Stimulated activated naive CD8-positive, alpha-beta T cell treated with anti-CD3 and anti-CD28 coated beads, Interleukin-15, Interleukin-2, amounts not matched to agents 100 ng/mL and 50 ng/mL, for 24 hours (primary cell): ENCODE measurements around the gene HINT2.

Source experiments
- H3K27ac Mint-ChIP-seq: one replicate; pipeline ENCODE4 v1.8.0; 2021; ENCODE audit warnings: mild to moderate bottlenecking, mixed read lengths
- H3K27me3 Mint-ChIP-seq: one replicate; pipeline ENCODE4 v1.8.0; 2021; ENCODE audit warnings: mixed read lengths
- H3K36me3 Mint-ChIP-seq: one replicate; pipeline ENCODE4 v1.8.0; 2021; ENCODE audit warnings: low read depth, mixed read lengths
- H3K4me1 Mint-ChIP-seq: one replicate; pipeline ENCODE4 v1.8.0; 2021; ENCODE audit warnings: low read depth, mixed read lengths
- H3K4me3 Mint-ChIP-seq: one replicate; pipeline ENCODE4 v1.8.0; 2021; ENCODE audit warnings: mild to moderate bottlenecking, mixed read lengths
- H3K9me3 Mint-ChIP-seq: one replicate; pipeline ENCODE4 v1.8.0; 2021; ENCODE audit warnings: mixed read lengths

The HINT2 gene

DNA sequence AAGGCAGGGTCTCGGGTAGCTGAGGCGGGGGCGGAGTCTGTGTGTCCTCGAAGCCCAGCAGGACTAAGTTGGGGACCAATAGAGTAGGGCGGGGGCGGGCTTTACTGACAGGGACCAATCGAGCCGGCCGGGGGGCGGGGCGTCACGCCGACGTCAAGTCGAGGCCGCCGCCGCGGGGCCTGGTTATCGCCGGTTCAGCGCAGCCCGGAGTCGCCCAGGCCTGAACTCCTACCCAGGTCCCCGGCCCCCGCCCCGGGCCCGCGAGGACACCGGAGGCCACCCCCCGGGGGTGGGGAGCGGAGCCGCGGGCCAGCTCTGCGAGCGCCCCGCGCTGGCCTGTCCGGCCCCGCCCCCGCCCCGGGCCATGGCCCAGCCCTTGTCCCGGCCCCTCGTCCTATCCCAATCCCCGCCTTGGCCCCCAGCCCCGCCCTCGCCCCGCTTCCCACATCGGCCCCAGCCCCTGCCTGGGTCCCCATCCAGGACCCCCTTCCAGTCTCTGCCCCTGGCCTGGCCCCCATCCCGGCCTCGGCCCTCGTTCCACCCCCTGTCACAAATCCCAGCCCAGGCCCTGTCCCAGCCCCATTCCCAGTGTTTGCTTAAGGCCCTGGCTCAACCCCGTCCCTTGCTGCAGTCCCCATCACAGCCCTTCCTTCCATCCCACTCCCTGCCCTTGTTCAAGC is 14.4 kb upstream of the HINT2 start, which contains the start of gene TMEM8B:
TSS of gene TMEM8B (plus strand) at position 145 of the 680 bp plus-strand sequence. CDS start at position 365, 220 bp downstream.
- Mint-ChIP-seq H3K36me3 (no peaks in the 10 kb centered on the region), H3K4me3 (peak within 1 kb of the TSS; percentile 95), H3K27ac (peak within 1 kb of the TSS; percentile 91), H3K9me3 (no peaks in the 10 kb centered on the region), H3K4me1 (peaks cover 30% of the 10 kb centered on the region), H3K27me3 (no peaks in the 10 kb centered on the region)

DNA sequence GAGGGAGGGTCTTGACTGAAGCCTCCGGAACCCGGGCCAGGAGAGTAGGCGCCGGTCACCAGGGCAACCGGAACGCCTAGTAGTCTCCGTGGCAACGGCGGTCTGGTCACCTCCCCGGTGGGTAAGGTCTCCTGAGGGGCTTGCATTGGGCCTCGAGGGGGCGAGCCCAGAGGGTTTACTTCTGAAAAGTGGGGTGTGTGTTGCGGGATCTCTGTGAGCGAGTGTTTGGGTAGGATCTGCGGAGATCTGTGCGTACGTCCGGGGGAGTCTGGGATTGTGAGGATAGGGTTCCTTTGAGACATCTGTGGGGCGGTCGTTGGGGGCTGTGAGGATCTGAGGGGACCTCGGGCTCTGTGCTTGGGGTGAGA is 13.9 kb upstream of the HINT2 start, which contains the start of gene FAM221B:
TSS of gene FAM221B (minus strand) at position 17 of the 368 bp plus-strand sequence. CDS start 2,571 bp downstream, outside the sequence.
- Mint-ChIP-seq H3K9me3 (no peaks in the 10 kb centered on the region), H3K36me3 (no peaks in the 10 kb centered on the region), H3K4me1 (peaks cover 27% of the 10 kb centered on the region), H3K27ac (peak within 1 kb of the TSS; percentile 91), H3K27me3 (no peaks in the 10 kb centered on the region), H3K4me3 (peak within 1 kb of the TSS; percentile 95)

DNA sequence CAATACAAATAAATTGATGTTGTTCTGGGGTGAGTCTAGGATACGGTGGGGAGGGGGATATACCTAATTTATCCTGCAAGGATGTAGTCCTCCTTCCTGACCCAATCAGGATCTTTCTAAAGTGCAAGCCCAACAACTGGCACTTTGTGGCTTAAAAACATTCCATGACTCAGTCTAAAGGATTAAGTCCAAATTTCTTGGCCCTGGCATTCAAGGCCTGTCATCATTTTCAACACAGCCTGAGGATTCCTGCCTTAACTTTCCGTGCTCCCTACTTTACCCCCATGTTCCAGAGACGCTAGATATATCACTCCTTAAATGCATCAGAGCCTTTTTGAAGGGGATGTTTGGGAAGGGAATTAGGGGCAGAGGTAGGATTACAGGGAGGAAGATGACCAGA is 12.6 kb upstream of the HINT2 start:
- Mint-ChIP-seq H3K27me3 (no peaks in the 10 kb centered on the region), H3K9me3 (no peaks in the 10 kb centered on the region), H3K4me3 (no peak overlapping the region), H3K4me1 (peaks cover 23% of the 10 kb centered on the region), H3K27ac (no peak overlapping the region), H3K36me3 (no peaks in the 10 kb centered on the region)

DNA sequence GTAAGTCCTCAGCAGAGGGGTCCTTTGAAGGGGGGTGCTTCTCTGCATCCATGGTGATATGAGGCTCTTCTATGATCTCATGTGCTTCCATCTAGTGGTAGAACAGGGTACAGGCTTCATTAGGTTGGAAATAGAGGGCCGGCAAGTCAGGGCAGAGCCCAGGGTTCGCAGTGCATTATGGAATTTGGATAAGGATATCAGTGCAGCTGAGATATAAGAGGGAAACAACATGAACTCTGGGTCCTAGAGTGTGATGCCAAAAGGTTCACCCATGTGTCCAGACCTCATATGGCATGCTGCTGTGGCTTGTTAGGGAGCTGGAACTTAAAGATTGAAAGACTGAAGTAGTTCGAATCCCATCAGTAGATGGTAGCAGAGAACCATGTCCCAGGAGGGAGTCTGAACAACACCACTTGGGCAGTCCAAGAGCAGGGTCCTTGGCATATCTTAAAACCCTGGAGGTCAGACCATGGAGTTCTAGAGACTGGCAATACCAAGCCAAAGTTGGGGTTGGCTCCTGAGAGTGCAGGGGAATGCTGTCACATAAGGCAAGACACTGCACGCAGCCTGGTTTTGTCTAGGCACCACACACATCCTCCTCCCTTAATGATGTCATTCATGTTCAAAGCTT is 11.3 kb upstream of the HINT2 start:
- Mint-ChIP-seq H3K27ac (no peak overlapping the region), H3K9me3 (no peaks in the 10 kb centered on the region), H3K36me3 (no peaks in the 10 kb centered on the region), H3K4me3 (no peak overlapping the region), H3K27me3 (no peaks in the 10 kb centered on the region), H3K4me1 (peaks cover 23% of the 10 kb centered on the region)

DNA sequence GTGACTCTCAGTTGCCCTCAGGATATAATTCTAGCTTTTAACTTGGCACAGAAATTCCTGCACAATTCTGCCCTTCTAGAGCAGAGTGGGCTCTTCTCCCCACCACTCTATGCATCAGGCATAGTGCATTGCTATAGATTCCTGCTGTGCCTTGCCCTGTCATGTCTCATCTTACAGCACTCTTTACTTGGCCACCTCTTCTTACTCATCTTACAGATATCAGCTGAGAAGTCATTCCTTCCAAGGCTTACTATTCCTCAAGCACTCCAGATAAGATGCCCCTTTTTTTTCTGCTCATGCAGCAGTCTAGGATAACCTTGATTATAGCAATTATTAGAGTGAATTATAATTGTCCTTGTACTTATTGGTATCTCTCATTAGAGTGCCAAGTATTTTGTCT is 8.1 kb upstream of the HINT2 start:
- peaks cover 4% of the 10 kb centered on the region for H3K4me1 Mint-ChIP-seq
- H3K9me3 Mint-ChIP-seq = no peaks in the 10 kb centered on the region
- H3K27ac Mint-ChIP-seq = no peak overlapping the region
- no peaks in the 10 kb centered on the region for H3K36me3 Mint-ChIP-seq
- no peak overlapping the region for H3K4me3 Mint-ChIP-seq
- H3K27me3 Mint-ChIP-seq = no peaks in the 10 kb centered on the region

DNA sequence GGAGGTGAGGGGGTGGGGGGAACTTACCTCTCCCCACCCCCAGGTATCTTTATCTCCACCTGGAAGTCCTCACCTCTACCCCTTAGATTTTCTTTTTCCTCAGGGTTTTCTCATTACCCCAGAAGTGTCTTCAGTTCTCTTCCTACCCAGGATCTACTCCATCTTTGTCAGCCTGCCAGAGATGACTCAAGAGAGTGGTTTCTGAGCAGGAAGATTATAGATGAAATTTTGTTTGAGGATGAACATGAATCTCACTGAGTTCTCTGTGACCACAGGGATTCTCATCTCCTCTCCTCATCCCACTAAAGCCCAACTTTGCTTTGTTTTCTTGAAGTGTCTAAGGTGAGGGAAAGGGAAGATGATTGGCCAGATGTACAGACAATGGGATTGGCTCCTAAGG is 5.2 kb upstream of the HINT2 start:
- Mint-ChIP-seq H3K27me3 (no peaks in the 10 kb centered on the region), H3K4me3 (no peak overlapping the region), H3K36me3 (no peaks in the 10 kb centered on the region), H3K4me1 (peaks cover 6% of the 10 kb centered on the region), H3K9me3 (no peaks in the 10 kb centered on the region), H3K27ac (no peak overlapping the region)

DNA sequence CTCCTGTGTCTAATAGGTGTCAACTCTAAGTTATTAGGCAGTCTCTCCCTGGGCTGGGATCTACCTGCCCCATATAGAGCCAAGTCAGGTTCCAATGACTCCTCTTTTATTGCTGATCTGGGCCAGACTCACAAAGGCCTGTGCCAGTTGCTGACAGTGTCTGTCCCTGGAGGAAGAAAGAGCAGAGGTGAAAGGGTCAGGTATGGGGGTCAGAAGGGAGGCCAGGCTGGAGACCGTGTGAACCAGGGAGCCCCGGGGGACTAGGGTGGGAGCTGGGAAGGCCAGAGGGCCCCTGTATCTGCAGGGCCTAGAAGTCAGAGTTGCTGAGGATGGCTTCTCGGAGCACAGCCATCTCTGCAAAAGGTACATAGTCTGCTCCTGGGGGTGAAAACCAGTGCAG is 3.5 kb upstream of the HINT2 start:
- no peaks in the 10 kb centered on the region for H3K36me3 Mint-ChIP-seq
- no peak overlapping the region for H3K27ac Mint-ChIP-seq
- no peaks in the 10 kb centered on the region for H3K27me3 Mint-ChIP-seq
- H3K9me3 Mint-ChIP-seq = no peaks in the 10 kb centered on the region
- peaks cover 16% of the 10 kb centered on the region for H3K4me1 Mint-ChIP-seq
- no peak overlapping the region for H3K4me3 Mint-ChIP-seq

DNA sequence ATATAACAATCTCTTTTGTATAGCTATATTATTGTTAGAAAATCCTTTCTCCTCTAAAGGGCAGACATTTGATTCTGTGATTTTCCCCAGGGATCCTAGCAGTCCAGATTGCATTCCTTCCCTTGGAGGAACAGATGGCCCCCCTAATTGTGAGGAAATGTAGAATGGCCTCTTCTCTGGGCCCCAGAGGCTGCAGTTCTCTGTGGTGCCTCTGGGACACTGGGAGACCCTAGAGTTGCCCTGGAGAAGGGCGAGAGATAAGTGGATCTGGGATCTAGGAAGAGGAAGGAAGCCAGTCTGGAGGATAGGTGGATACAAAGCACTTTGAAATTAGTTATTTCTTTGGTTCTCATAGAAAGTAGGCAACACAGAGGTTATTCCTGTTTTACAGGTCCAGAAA is 1.9 kb upstream of the HINT2 start:
- Mint-ChIP-seq H3K4me1 (peaks cover 31% of the 10 kb centered on the region), H3K27me3 (no peaks in the 10 kb centered on the region), H3K4me3 (no peak overlapping the region), H3K27ac (no peak overlapping the region), H3K36me3 (no peaks in the 10 kb centered on the region), H3K9me3 (no peaks in the 10 kb centered on the region)

DNA sequence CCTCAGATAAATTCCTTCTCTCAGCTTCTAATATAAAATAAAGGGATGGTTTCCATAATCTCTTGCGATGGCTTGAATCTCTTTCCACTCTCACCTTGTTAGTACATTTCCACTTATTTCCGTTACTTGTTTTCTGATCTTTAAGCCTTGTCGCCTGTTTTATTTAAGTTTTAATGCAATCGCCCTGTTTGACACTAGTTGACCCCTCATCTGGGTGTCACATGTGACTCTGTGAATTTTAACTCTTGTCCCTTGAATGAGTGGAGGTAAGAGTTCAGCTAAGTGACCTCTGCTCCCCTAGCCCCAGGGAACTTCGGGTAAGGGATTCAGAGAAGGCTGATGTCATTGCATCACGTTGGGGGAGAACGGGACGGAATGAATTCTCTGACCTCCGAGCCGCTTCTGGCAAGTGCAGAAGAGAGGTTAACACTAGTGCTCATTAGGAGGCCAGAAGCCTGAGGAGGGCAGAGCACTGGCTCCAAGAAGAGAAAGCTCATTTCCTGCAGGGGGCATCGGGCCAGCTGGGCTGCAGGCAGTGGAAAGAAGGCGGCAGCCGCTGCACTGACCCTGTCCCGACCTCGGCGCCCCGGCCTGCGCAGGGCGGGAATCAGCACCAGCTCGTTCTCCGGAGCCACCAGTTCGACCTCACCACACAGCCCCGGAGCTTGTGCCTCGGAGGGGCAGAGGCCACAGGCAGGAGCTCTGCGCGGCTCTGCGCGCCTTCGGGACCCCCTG is 569 bp downstream of the HINT2 start:
- H3K4me3 Mint-ChIP-seq = peak overlapping the region; percentile 94
- H3K27me3 Mint-ChIP-seq = no peaks in the 10 kb centered on the region

DNA sequence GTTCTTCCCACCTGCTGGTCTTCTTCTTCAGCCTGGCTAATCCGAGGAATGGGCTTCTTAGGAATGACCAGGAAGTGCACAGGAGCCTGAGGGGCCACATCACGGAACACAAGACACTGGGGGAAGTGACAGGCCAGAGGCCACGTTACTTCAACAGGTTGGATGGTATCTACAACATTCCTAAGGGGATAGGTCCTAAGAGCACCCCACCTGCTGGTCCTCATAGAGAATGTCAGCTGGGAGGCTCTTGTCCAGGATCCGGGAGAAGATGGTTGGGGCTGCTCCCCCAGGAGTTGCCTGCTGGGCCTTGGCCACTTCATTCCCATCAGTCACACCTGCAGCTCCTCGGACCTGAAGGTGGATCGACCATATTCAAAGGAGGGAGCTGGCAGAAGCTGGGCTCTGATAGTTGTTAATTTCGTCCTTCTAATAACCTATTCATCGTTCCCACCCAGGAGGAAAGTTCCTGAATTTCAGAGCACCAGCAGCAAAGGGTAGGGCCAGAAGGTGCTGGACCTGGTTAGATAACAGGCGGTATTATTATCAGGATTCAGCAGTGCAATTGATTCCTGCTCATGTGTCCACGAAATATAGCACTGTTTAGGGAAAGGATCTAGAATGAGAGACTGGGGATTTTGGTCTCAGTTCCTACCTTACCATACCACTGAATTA is 1.3 kb downstream of the HINT2 start:
- H3K27me3 Mint-ChIP-seq = no peaks in the 10 kb centered on the region
- H3K9me3 Mint-ChIP-seq = no peaks in the 10 kb centered on the region
- no peaks in the 10 kb centered on the region for H3K36me3 Mint-ChIP-seq
- H3K4me1 Mint-ChIP-seq = peaks cover 52% of the 10 kb centered on the region
- H3K4me3 Mint-ChIP-seq = peak overlapping the region; percentile 94
- peak overlapping the region; percentile 84 for H3K27ac Mint-ChIP-seq

More for the DNA sequence above, 569 bp downstream of the HINT2 start:
- no peaks in the 10 kb centered on the region for H3K36me3 Mint-ChIP-seq
- peaks cover 52% of the 10 kb centered on the region for H3K4me1 Mint-ChIP-seq
- H3K9me3 Mint-ChIP-seq = no peaks in the 10 kb centered on the region
- peak overlapping the region; percentile 98 for H3K27ac Mint-ChIP-seq

DNA sequence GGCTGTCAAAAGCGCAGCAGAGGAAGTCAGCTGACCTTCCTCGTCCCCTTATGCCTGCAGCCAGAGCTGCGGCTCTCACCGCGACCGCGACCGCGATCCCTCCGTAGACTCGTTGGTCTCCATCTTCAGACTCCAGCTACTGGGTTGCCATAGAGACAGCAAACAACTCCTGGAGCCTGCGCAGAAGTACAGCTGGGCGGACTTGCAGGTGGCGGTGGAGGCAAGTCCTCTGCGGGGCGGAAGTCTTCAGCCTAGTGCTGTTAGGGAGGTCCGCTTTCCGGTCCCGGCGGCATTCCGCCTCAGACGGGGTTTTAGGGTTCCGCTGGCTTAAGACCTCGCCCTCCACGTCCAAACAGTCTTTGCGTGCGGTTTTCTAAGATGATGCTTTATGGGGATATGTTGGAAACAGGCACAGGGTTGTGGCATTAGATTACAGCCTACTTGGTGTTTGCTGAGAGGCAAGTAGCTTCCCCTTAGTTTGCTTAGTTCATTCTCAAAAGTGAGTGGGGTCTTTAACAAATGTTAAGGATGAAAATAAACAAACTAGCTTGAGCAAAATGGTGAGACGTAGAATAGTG is 2.7 kb downstream of the HINT2 start, which contains the start of gene SPAG8:
TSS of gene SPAG8 (minus strand) at position 238 of the 578 bp plus-strand sequence. CDS start at position 123, 115 bp downstream.
- Mint-ChIP-seq H3K4me3 (peak within 1 kb of the TSS; percentile 85), H3K27me3 (no peaks in the 10 kb centered on the region), H3K9me3 (no peaks in the 10 kb centered on the region), H3K4me1 (peaks cover 52% of the 10 kb centered on the region), H3K36me3 (peaks cover 5% of the 10 kb centered on the region), H3K27ac (peak within 1 kb of the TSS; percentile 94)

DNA sequence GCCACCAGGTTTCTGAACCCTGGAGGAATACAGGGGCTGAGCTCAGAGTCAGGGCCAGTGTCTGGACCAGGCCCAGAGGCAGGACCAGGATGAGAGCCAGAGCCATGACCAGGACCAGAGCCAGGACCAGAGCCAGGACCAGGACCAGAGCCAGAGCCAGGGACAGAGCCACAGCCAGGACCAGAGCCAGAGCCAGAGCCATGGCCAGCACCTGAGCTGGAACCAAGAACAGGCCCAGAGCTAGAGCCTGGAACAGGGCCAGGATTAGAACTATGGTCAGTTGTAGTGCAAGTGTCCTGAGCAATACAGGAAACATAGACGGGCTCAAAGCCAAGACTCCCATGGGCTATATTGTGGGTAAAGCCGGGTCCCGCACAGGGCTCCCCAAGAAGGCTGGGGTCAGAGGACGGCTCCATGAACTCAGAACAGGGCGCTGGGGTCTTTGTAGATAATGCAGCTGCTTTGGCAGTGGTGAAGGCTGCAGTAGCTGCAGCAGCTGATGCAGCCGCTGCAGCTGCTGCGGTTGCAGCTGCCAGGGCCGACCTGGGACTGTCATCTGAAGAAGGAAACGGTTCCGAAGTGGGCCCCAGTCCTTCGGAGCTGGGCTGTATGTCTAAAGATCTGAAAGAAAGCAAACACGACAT is 3.3 kb downstream of the HINT2 start:
- no peaks in the 10 kb centered on the region for H3K9me3 Mint-ChIP-seq
- H3K27ac Mint-ChIP-seq = peak overlapping the region; percentile 94
- H3K27me3 Mint-ChIP-seq = no peaks in the 10 kb centered on the region
- H3K4me1 Mint-ChIP-seq = peaks cover 52% of the 10 kb centered on the region
- peaks cover 5% of the 10 kb centered on the region for H3K36me3 Mint-ChIP-seq
- peak overlapping the region; percentile 85 for H3K4me3 Mint-ChIP-seq

DNA sequence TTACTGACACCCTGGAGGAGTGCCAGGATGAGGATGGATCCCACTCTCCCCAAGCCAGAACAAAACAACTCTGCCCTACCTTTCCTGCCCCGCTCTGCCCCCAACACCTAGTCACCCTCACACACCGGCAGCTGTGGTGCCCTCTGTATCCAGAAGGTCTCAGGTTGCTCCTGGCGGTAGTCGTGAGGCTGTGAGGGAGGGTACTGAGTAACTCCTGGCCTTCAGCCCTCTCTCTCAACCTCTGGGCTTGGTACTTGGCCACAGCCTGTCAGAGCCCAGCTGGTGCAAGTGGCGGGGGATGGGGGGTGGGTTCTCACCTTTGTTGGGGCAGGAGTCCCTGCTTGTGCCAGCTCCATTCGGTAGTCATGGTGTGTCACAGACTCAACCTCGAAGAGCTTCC is 4.7 kb downstream of the HINT2 start:
- Mint-ChIP-seq H3K27ac (no peak overlapping the region), H3K4me1 (peaks cover 46% of the 10 kb centered on the region), H3K36me3 (peaks cover 5% of the 10 kb centered on the region), H3K9me3 (no peaks in the 10 kb centered on the region), H3K4me3 (no peak overlapping the region), H3K27me3 (no peaks in the 10 kb centered on the region)

DNA sequence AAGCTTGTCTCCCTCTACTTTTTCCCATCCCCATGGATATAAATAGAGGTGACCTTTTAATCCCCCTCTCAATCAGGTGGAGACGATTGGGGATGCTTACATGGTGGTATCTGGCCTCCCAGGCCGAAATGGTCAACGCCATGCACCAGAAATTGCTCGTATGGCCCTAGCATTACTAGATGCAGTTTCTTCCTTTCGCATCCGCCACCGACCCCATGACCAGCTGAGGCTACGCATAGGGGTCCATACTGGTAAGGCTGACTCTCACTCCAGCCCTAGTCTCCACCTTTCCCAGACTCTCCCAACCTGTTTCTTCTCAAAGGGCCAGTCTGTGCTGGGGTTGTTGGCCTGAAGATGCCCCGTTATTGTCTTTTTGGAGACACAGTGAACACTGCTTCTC is 6.4 kb downstream of the HINT2 start:
- Mint-ChIP-seq H3K4me3 (no peak overlapping the region), H3K36me3 (peaks cover 5% of the 10 kb centered on the region), H3K4me1 (peaks cover 36% of the 10 kb centered on the region), H3K9me3 (no peaks in the 10 kb centered on the region), H3K27me3 (no peaks in the 10 kb centered on the region), H3K27ac (no peak overlapping the region)
